ENCODE results near the gene BRSK1.

Gene BRSK1

GRCh38 chr19:55266404-55266803, 17.4 kb upstream of the BRSK1 start:
- H3K4me3 ChIP-seq (ENCODE audit: low read length) = no peak overlapping the region
- no peaks in the 10 kb centered on the region for H3F3A ChIP-seq (ENCODE audit: insufficient read depth, low read length)
- H4K20me1 ChIP-seq (ENCODE audit: insufficient read depth, low read length) = no peaks in the 10 kb centered on the region
- no peak for DNase-seq
- H3K9me3 ChIP-seq (replicated peaks; ENCODE audit: insufficient read depth, low read length) = no peaks in the 10 kb centered on the region
- peaks cover 27% of the 10 kb centered on the region for H3K79me2 ChIP-seq (ENCODE audit: low read length)
- no peaks in the 10 kb centered on the region for H3K9me2 ChIP-seq (replicated peaks; ENCODE audit: insufficient read depth, low read length)
- H3K4me2 ChIP-seq (ENCODE audit: low read depth, low read length) = no peak overlapping the region
- H3K9ac ChIP-seq (ENCODE audit: low read length) = no peak overlapping the region
- no peaks in the 10 kb centered on the region for H3K36me3 ChIP-seq (replicated peaks; ENCODE audit: insufficient read depth, low read length)
- no peak overlapping the region for H2AFZ ChIP-seq (ENCODE audit: low read length)
- no peak overlapping the region for H3K27ac ChIP-seq (ENCODE audit: low read length)
- TF ChIP-seq EZH2 (optimal IDR thresholded peaks at IDR 0.05; ENCODE audit: low read depth, low read length) (no peak), CTCF (IDR thresholded peaks at IDR 0.05; ENCODE audit: low read length) (no peak), EZH2phosphoT487 (IDR thresholded peaks at IDR 0.05; ENCODE audit: low read length) (no peak)
- no peaks in the 10 kb centered on the region for H3K4me1 ChIP-seq (ENCODE audit: low read length)
- no peaks in the 10 kb centered on the region for H3K27me3 ChIP-seq (replicated peaks; ENCODE audit: insufficient read depth, low read length)

GRCh38 chr19:55266840-55267239, 17.0 kb upstream of the BRSK1 start:
- H3K9me2 ChIP-seq (replicated peaks; ENCODE audit: insufficient read depth, low read length) = no peaks in the 10 kb centered on the region
- H3K9ac ChIP-seq (ENCODE audit: low read length) = no peak overlapping the region
- no peaks in the 10 kb centered on the region for H3K9me3 ChIP-seq (replicated peaks; ENCODE audit: insufficient read depth, low read length)
- no peak overlapping the region for H3K4me3 ChIP-seq (ENCODE audit: low read length)
- H2AFZ ChIP-seq (ENCODE audit: low read length) = no peak overlapping the region
- no peaks in the 10 kb centered on the region for H3K4me1 ChIP-seq (ENCODE audit: low read length)
- H3K79me2 ChIP-seq (ENCODE audit: low read length) = peaks cover 27% of the 10 kb centered on the region
- no peaks in the 10 kb centered on the region for H4K20me1 ChIP-seq (ENCODE audit: insufficient read depth, low read length)
- H3K36me3 ChIP-seq (replicated peaks; ENCODE audit: insufficient read depth, low read length) = no peaks in the 10 kb centered on the region
- H3K4me2 ChIP-seq (ENCODE audit: low read depth, low read length) = no peak overlapping the region
- no peaks in the 10 kb centered on the region for H3K27me3 ChIP-seq (replicated peaks; ENCODE audit: insufficient read depth, low read length)
- no peaks in the 10 kb centered on the region for H3F3A ChIP-seq (ENCODE audit: insufficient read depth, low read length)
- no peak overlapping the region for H3K27ac ChIP-seq (ENCODE audit: low read length)
- no peak for DNase-seq
- no peak for TF ChIP-seq EZH2phosphoT487 (IDR thresholded peaks at IDR 0.05; ENCODE audit: low read length)

GRCh38 chr19:55269299-55269698, 14.5 kb upstream of the BRSK1 start:
- DNase-seq = no peak
- Histone ChIP-seq H3K9me3 (replicated peaks; ENCODE audit: insufficient read depth, low read length) (no peaks in the 10 kb centered on the region), H2AFZ (ENCODE audit: low read length) (no peak overlapping the region), H3K27me3 (replicated peaks; ENCODE audit: insufficient read depth, low read length) (no peaks in the 10 kb centered on the region), H3K79me2 (ENCODE audit: low read length) (peaks cover 27% of the 10 kb centered on the region), H4K20me1 (ENCODE audit: insufficient read depth, low read length) (no peaks in the 10 kb centered on the region), H3K36me3 (replicated peaks; ENCODE audit: insufficient read depth, low read length) (no peaks in the 10 kb centered on the region; the same call in 1 of the 2 replicates), H3K4me1 (ENCODE audit: low read length) (no peaks in the 10 kb centered on the region), H3K9me2 (replicated peaks; ENCODE audit: insufficient read depth, low read length) (no peaks in the 10 kb centered on the region), H3K27ac (ENCODE audit: low read length) (no peak overlapping the region), H3K9ac (ENCODE audit: low read length) (no peak overlapping the region), H3K4me2 (ENCODE audit: low read depth, low read length) (no peak overlapping the region), H3F3A (ENCODE audit: insufficient read depth, low read length) (no peaks in the 10 kb centered on the region), H3K4me3 (ENCODE audit: low read length) (no peak overlapping the region)
- no peak for TF ChIP-seq CTCF (IDR thresholded peaks at IDR 0.05; ENCODE audit: low read length)
- no peak for TF ChIP-seq EZH2 (optimal IDR thresholded peaks at IDR 0.05; ENCODE audit: low read depth, low read length)
- no peak for TF ChIP-seq EZH2phosphoT487 (IDR thresholded peaks at IDR 0.05; ENCODE audit: low read length)

GRCh38 chr19:55270172-55270942, 13.4 kb upstream of the BRSK1 start:
- 0 out of 2 replicates have a peak, but pooled peaks cover under 1% of the 10 kb centered on the region for H3F3A ChIP-seq (ENCODE audit: insufficient read depth, low read length)
- no peak overlapping the region for H3K4me3 ChIP-seq (ENCODE audit: low read length)
- H3K4me1 ChIP-seq (ENCODE audit: low read length) = peaks cover 5% of the 10 kb centered on the region; the same call in 1 of the 2 replicates
- no peak for DNase-seq
- H2AFZ ChIP-seq (ENCODE audit: low read length) = no peak overlapping the region
- H3K9me2 ChIP-seq (replicated peaks; ENCODE audit: insufficient read depth, low read length) = no peaks in the 10 kb centered on the region
- no peaks in the 10 kb centered on the region for H3K9me3 ChIP-seq (replicated peaks; ENCODE audit: insufficient read depth, low read length)
- H3K4me2 ChIP-seq (ENCODE audit: low read depth, low read length) = no peak overlapping the region
- H4K20me1 ChIP-seq (ENCODE audit: insufficient read depth, low read length) = no peaks in the 10 kb centered on the region
- TF ChIP-seq EZH2phosphoT487 (IDR thresholded peaks at IDR 0.05; ENCODE audit: low read length) = no peak
- no peak for TF ChIP-seq EZH2 (optimal IDR thresholded peaks at IDR 0.05; ENCODE audit: low read depth, low read length)
- no peak for TF ChIP-seq CTCF (IDR thresholded peaks at IDR 0.05; ENCODE audit: low read length)
- peaks cover 37% of the 10 kb centered on the region for H3K79me2 ChIP-seq (ENCODE audit: low read length)
- H3K27ac ChIP-seq (ENCODE audit: low read length) = no peak overlapping the region
- H3K27me3 ChIP-seq (replicated peaks; ENCODE audit: insufficient read depth, low read length) = no peaks in the 10 kb centered on the region
- no peak overlapping the region for H3K9ac ChIP-seq (ENCODE audit: low read length)
- H3K36me3 ChIP-seq (replicated peaks; ENCODE audit: insufficient read depth, low read length) = no peaks in the 10 kb centered on the region; the same call in 1 of the 2 replicates

Data from MM.1S (cell line).